Mucosa of stomach (tissue), 1 donor: Measurements from ENCODE around the gene TXNRD3.

Experiments
- H3K27me3 ChIP-seq: one replicate; pipeline ENCODE4 v1.7.0; 2013; ENCODE audit warnings: mild to moderate bottlenecking, low read length; ENCODE audit not compliant: control insufficient read depth, insufficient read depth
- H3K36me3 ChIP-seq: one replicate; pipeline ENCODE4 v1.7.0; 2013; ENCODE audit warnings: low read length; ENCODE audit not compliant: control insufficient read depth, insufficient read depth
- H3K4me1 ChIP-seq: one replicate; pipeline ENCODE4 v1.7.0; 2013; ENCODE audit warnings: mild to moderate bottlenecking, low read length; ENCODE audit not compliant: control insufficient read depth, insufficient read depth
- H3K4me3 ChIP-seq: one replicate; pipeline ENCODE4 v1.7.0; 2013; ENCODE audit warnings: low read length
- H3K9ac ChIP-seq: one replicate; pipeline ENCODE4 v1.7.0; 2013; ENCODE audit warnings: mild to moderate bottlenecking, low read length, moderate library complexity
- H3K9me3 ChIP-seq: one replicate; pipeline ENCODE4 v1.7.0; 2013; ENCODE audit warnings: mild to moderate bottlenecking, low read length, moderate library complexity; ENCODE audit not compliant: control insufficient read depth
- donor health status: Pancreatic carcinoma.

The TXNRD3 gene

DNA sequence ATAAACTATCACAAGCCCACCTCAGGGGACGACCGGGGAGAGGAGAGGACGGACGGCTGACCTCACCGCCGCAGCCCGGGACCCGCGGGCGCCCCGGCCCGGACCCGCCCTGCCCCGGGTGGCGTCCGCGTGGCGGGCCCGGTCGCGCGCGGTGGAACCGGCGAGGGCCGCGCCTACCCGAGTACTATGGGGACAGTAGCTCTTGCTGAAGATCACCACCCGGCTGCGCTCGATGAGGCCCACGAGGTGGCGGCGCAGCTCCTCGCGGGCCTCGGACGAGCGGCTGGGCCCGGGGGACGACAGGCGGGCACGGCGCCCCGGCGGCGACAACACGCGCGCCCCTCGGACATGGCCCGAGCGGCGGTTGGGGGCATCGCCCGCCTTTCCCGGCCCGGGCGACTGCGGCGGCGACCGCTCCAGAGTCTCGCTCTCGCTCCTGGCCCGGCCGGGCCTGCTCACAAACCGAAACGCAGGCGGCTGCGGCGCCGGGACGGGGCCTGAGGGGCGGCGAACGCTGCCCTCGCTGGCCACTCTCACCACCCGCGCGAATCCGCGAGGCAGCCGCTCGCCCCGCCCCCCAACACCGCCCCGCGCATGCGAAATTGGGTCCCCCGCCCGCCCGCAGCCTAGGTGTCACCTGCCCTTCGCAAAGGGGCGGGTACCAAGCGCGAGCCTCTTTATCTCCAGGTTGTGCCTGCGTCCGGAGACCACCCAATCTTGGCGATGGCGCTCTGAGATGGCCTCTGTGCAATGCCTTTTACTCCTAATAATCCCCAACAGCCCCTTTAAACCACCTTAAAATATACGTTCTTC, at the start of gene TXNRD3:
TXNRD3 (minus strand) TSS at position 554 of the 813 bp plus-strand sequence.
- Histone ChIP-seq H3K4me1 (no peaks in the 10 kb centered on the region), H3K27me3 (no peaks in the 10 kb centered on the region), H3K9ac (peak within 1 kb of the TSS; percentile 72)

DNA sequence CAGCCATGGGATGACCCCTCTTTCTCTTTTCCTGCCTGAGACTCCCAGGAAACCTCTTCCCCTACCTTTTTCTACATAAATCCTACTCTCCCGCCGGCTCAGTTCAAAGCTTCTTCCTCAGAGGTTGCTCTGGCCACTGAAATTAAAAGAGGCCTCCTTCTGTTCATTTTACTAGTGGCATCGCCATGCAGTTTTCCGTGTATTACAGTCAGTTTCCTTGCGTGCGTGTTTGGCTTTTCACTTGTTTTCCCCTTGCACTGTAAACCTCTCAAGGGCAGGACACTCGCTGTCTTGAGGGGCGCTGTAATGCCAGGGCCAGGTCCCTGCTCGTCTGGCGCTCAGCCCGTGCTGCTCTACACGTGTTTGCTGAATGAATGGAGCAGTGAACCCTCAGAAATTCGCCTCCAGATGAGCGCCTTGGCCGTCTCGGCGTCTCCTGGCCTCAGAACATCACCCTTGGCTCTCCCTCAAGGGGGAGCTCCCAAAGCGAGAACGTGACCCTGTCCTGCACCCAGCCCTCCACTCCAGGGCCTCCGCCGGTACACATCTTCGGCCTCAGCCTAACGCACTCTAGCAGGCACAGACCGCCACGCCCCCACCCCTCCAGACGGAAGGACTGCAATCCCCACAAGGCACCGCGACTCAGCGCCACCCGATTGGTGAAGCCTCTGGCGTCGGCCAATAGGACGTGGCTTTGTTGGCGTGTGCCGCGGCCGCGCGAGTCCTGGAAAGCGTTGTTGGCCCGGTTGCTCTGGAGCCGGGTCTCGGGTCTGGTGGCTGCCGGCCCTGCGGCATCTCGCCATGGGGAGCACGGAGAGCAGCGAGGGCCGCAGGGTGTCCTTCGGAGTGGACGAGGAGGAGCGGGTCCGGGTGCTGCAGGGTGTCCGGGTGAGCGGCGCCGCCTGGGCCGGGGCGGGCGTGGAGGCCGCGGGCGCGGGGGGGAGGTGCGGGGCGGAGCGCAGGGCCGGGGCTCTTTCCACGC, 48.9 kb upstream of the TXNRD3 start, which contains the start of gene CHCHD6:
CHCHD6 (plus strand) TSS at position 729 of the 982 bp plus-strand sequence; CDS start at position 802, 73 bp downstream.
- Histone ChIP-seq H3K27me3 (no peaks in the 10 kb centered on the region), H3K9ac (peak within 1 kb of the TSS; percentile 63), H3K4me1 (peaks cover 6% of the 10 kb centered on the region), H3K9me3 (no peaks in the 10 kb centered on the region), H3K4me3 (peak within 1 kb of the TSS; percentile 82), H3K36me3 (no peaks in the 10 kb centered on the region)

More for the DNA sequence above, at the start of gene TXNRD3:
- no peaks in the 10 kb centered on the region for H3K36me3 ChIP-seq
- H3K4me3 ChIP-seq, result peak within 1 kb of the TSS; percentile 44
- H3K9me3 ChIP-seq, result no peaks in the 10 kb centered on the region

- Histone ChIP-seq H3K27me3 (no peaks in the 10 kb centered on the region), H3K36me3 (no peaks in the 10 kb centered on the region), H3K4me1 (no peaks in the 10 kb centered on the region), H3K9me3 (no peaks in the 10 kb centered on the region), H3K9ac (no peak overlapping the region), H3K4me3 (no peak overlapping the region)
Measured at GRCh38 chr3:126699011-126699410, 44.1 kb upstream of the TXNRD3 start.

- Histone ChIP-seq H3K4me3 (no peak overlapping the region), H3K27me3 (peaks cover 5% of the 10 kb centered on the region), H3K4me1 (no peaks in the 10 kb centered on the region), H3K9me3 (no peaks in the 10 kb centered on the region), H3K36me3 (no peaks in the 10 kb centered on the region), H3K9ac (no peak overlapping the region)
Measured at GRCh38 chr3:126696701-126697267, 41.9 kb upstream of the TXNRD3 start.

- H3K4me1 ChIP-seq, result no peaks in the 10 kb centered on the region
- H3K36me3 ChIP-seq, result no peaks in the 10 kb centered on the region
- H3K9ac ChIP-seq, result no peak overlapping the region
- H3K27me3 ChIP-seq, result peaks cover 5% of the 10 kb centered on the region
- H3K9me3 ChIP-seq, result no peaks in the 10 kb centered on the region
- H3K4me3 ChIP-seq, result no peak overlapping the region
Measured at GRCh38 chr3:126693921-126694320, 39.0 kb upstream of the TXNRD3 start.

GRCh38 chr3:126692858-126693257, 37.9 kb upstream of the TXNRD3 start:
- Histone ChIP-seq H3K4me1 (no peaks in the 10 kb centered on the region), H3K9me3 (no peaks in the 10 kb centered on the region), H3K36me3 (no peaks in the 10 kb centered on the region), H3K4me3 (no peak overlapping the region), H3K27me3 (peaks cover 5% of the 10 kb centered on the region), H3K9ac (no peak overlapping the region)

DNA sequence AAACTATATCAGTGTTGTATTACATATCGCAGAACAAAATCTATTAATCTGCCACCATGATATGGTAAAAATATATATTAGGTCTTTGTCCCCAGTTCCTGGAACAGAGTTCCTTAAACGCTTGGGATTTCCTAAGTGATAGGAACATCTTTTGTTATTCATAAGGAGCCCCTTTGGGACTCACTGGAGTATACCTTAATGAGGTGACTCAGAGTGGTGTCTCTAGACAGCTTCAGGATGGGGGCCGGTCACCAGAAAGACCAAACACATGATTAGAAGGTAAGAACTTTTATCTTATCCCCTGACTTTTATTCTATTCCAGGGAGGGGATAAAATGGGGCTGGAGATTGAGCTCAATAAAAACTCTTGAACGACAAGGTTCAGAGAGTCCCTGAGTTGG, 36.8 kb upstream of the TXNRD3 start:
- peaks cover 5% of the 10 kb centered on the region for H3K27me3 ChIP-seq
- H3K9ac ChIP-seq, result no peak overlapping the region
- H3K4me1 ChIP-seq, result no peaks in the 10 kb centered on the region
- no peaks in the 10 kb centered on the region for H3K36me3 ChIP-seq
- H3K4me3 ChIP-seq, result no peak overlapping the region
- no peaks in the 10 kb centered on the region for H3K9me3 ChIP-seq

DNA sequence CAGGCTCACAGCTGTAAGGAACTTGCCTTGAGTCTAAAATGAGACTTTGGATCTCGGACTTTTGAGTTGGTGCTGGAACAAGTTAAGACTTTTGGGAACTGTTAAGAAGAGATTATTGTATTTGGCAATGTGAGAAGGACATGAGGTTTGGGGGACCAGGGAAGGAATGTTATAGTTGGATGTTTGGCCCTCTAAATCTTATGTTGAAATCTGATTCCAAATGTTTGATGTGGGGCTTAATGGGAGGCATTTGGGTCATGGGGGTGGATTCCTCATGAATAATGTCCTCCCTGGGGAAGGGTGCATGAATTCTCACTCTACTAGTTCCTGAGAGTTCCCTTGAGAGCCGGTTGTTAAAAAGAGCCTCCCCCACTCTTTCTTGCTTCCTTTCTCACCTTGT, 30.6 kb upstream of the TXNRD3 start:
- no peaks in the 10 kb centered on the region for H3K36me3 ChIP-seq
- H3K27me3 ChIP-seq, result no peaks in the 10 kb centered on the region
- no peaks in the 10 kb centered on the region for H3K9me3 ChIP-seq
- no peak overlapping the region for H3K9ac ChIP-seq
- no peaks in the 10 kb centered on the region for H3K4me1 ChIP-seq
- no peak overlapping the region for H3K4me3 ChIP-seq

DNA sequence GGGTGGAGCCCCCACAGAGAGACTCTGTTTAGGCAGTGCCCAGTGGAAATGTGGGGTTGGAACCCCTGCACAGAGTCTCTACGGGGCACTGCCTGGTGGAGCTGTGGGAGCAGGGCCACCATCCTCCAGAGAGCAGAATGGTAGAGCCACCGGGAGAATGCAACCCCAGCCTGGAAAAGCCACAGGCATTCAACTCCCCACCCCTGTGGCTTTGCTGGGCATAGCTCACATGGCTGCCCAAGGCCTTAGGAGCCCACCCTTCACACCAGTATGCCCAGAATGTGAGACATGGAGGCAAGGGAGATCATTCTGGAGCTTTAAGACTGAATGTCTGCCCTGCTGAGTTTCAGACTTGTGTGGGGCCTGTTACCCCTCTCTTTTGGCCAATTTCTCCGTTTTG, 30.1 kb upstream of the TXNRD3 start:
- no peak overlapping the region for H3K9ac ChIP-seq

DNA sequence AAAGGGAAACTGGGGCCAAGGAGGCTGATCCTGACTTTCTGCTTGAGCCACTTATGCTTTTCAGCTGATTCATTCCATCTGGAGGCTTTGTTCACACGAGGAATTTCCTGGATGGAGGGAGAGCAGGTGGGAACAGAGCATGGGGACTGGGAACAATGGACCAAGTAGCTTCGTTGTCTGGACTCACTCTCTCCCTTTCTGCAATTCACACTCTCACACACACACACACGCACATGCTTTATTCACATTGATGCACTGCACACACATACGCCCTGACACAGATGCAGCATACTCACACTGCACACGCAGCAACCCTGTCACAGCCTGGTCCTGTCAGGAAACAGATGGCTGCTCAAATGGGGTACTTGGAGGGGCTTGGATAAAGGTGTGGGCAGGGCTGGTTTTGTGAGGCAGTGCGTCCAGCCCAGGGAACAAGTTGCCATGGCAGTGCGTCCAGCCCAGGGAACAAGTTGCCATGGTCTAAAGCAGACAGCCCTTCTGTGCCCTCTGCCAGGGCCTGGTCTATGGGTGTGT, 29.4 kb upstream of the TXNRD3 start:
- Histone ChIP-seq H3K9me3 (no peaks in the 10 kb centered on the region), H3K4me1 (no peaks in the 10 kb centered on the region), H3K9ac (no peak overlapping the region), H3K4me3 (no peak overlapping the region), H3K36me3 (no peaks in the 10 kb centered on the region), H3K27me3 (peaks cover 6% of the 10 kb centered on the region)

More for the DNA sequence above, 30.1 kb upstream of the TXNRD3 start:
- Histone ChIP-seq H3K27me3 (no peaks in the 10 kb centered on the region), H3K36me3 (no peaks in the 10 kb centered on the region), H3K9me3 (no peaks in the 10 kb centered on the region), H3K4me3 (no peak overlapping the region), H3K4me1 (no peaks in the 10 kb centered on the region)

DNA sequence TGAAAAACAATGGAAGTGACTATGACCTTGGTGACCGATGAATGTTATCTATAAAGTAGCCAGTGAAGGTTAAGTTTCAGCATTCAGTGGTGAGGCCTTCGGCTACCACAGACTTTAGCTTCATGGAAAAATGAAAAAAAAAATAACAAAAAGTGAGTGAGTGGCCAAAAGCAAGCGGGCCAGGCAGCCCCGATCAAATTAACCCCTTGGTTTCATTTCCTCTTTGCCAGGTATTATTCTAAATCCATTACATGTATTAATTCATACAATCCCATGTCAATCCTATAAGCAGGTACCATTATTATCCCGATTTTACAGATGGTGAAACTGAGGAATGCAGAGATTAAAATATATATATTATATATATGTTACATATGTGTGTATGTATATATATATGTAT, 28.1 kb upstream of the TXNRD3 start:
- Histone ChIP-seq H3K4me3 (no peak overlapping the region), H3K27me3 (peaks cover 16% of the 10 kb centered on the region), H3K9me3 (no peaks in the 10 kb centered on the region), H3K9ac (no peak overlapping the region), H3K36me3 (no peaks in the 10 kb centered on the region), H3K4me1 (peaks cover 4% of the 10 kb centered on the region)
